Measurements from ENCODE around the gene CRYGS. TPM values are rescaled to one million over a fixed set of nuclear protein-coding genes. Genes with fewer than 3 reads are reported as not detected.
A peak's percentile ranks its signal among the peaks of the same experiment; 100 is the strongest.
"Not testable (repeated sequence)": the region's sequence is repeated elsewhere in the genome, so short reads cannot be mapped to it uniquely, and the experiment has no call there.

Gene CRYGS
- total RNA-seq, 2 experiments from 2014 or later = 3.5 to 7.0 TPM

DNA sequence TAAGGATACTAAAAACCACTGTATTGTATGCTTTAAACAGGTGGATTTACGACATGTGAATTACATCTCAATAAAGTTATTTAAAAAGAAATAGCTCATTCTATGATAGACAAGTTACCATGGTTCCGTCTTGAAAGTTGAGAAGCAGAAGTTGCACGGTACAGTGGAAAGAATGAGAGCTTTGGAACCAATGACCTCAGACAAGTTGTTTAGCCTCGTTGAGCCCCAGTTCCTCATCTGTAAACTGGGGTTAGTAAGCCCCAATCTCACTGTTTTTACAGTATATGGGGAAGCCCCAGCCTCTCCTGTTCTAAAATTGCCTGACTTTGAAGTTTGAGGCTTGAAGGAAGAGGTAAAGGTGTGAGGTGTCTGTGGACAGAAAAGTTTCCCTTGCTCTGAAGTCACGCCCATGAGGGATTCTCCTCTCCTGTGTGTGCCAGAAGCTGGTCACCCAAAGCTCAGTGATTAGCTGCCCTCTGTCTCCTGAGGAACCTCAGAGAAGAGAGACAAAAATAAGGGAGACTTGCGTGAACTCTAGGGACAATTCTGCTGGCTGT is 10.0 kb downstream of the CRYGS start:
- peaks cover 58% of the 10 kb centered on the region for H3K4me1 ChIP-seq (ENCODE audit: insufficient read depth, low read length, poor library complexity, severe bottlenecking)
- peak; percentile 81 for DNase-seq (ENCODE audit: low spot score)
- no TSS peak for BruUV-seq (replicated peaks)
- no peaks in the 10 kb centered on the region for H4K20me1 ChIP-seq (ENCODE audit: insufficient read depth, low read length)
- no peaks in the 10 kb centered on the region for H3K9me2 ChIP-seq (ENCODE audit: insufficient read depth, low read length)
- TF ChIP-seq, protein P1, sequence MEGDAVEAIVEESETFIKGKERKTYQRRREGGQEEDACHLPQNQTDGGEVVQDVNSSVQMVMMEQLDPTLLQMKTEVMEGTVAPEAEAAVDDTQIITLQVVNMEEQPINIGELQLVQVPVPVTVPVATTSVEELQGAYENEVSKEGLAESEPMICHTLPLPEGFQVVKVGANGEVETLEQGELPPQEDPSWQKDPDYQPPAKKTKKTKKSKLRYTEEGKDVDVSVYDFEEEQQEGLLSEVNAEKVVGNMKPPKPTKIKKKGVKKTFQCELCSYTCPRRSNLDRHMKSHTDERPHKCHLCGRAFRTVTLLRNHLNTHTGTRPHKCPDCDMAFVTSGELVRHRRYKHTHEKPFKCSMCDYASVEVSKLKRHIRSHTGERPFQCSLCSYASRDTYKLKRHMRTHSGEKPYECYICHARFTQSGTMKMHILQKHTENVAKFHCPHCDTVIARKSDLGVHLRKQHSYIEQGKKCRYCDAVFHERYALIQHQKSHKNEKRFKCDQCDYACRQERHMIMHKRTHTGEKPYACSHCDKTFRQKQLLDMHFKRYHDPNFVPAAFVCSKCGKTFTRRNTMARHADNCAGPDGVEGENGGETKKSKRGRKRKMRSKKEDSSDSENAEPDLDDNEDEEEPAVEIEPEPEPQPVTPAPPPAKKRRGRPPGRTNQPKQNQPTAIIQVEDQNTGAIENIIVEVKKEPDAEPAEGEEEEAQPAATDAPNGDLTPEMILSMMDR (conservative IDR thresholded peaks at IDR 0.05; ENCODE audit: low read length) = no peak
- TF ChIP-seq EZH2phosphoT487 (IDR thresholded peaks at IDR 0.05; ENCODE audit: borderline replicate concordance, low read depth, low read length) = no peak
- CTCF ChIA-PET (ENCODE audit: unreplicated experiment) = interaction anchor here (0.6 to 1.3 kb wide), 4 partner anchors 17 to 310 kb away, joined by 3 to 5 read pairs (median 4); partner anchors contain the start of gene TBCCD1
- no peaks in the 10 kb centered on the region for H3K9me3 ChIP-seq (ENCODE audit: low read length)
- intact Hi-C loops (cut with micrococcal nuclease; ENCODE audit: unreplicated experiment) = loop anchor here (5.0 to 10.0 kb wide), 2 partner anchors 379 to 597 kb away; partner anchors contain the start of gene TRA2B
- no peaks in the 10 kb centered on the region for H3K79me2 ChIP-seq (ENCODE audit: insufficient read depth, low read depth, low read length)
- peak overlapping the region; percentile 76 for H3K27ac ChIP-seq (ENCODE audit: low read depth, low read length, poor library complexity, severe bottlenecking)
- POLR2A ChIA-PET = interaction anchor here (0.7 to 4.7 kb wide), 13 partner anchors 7 to 526 kb away, joined by 3 to 38 read pairs (median 4); partner anchors contain the start of genes DNAJB11, EIF4A2 and TBCCD1
- H3K4me3 ChIP-seq (ENCODE audit: low read depth, low read length, poor library complexity, severe bottlenecking) = peak overlapping the region; percentile 20
- H2AFZ ChIP-seq (ENCODE audit: low read length) = peak overlapping the region; percentile 95
- no peaks in the 10 kb centered on the region for H3K36me3 ChIP-seq (ENCODE audit: insufficient read depth, low read length)
- peak overlapping the region; percentile 64 for H3K4me2 ChIP-seq (ENCODE audit: low read length)

DNA sequence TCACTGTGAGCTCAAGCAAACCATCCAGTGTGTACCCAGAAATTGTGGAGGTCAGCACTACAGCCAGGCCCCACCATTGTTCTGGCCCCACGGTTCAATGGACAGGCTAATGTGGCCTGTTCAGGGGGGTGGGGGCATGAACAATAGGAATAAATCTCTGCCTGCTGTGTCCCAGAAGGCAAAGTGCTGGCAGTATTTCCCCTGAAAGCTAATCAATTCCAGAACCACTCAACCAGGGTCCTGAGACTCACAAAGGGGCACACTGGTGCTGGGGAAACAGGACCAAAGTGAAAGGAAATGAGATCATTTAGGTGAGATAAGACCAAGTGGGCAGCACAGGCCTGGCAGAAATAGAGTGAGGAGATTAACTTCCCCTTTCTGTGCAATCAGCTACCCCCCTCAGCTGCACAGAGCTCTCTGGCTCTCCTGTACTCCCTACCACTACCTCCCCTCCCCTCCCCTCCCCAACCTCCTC is 11.5 kb downstream of the CRYGS start:
- no peaks in the 10 kb centered on the region for H3K9me2 ChIP-seq (ENCODE audit: insufficient read depth, low read length)

DNA sequence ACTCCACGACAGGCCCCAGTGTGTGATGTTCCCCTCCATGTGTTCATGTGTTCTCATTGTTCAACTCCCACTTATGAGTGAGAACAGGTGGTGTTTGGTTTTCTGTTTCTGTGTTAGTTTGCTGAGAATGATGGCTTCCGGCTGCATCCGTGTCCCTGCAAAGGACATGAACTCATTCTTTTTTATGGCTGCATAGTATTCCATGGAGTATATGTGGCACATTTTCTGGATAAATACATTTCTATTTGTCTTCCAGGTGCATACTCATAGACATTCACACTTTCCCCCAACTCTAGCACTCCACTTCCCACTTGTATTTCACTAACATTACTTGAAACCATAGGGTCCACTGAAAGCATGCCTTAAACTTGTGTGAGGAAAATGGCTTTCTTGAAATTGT is 12.5 kb downstream of the CRYGS start:
- ChIA-PET CTCF (ENCODE audit: unreplicated experiment) (interaction anchor here (1.6 kb wide), 1 partner anchor 14 kb away, joined by 6 read pairs; no protein-coding TSS in a partner anchor), POLR2A (interaction anchor here (1.5 to 4.7 kb wide), 2 partner anchors 13 to 24 kb away, joined by 3 to 38 read pairs; no protein-coding TSS in a partner anchor)
- H3K4me2 ChIP-seq (ENCODE audit: low read length) = peak overlapping the region; percentile 67; the same call in 1 of the 2 replicates
- not testable (repeated sequence) for H3K79me2 ChIP-seq (ENCODE audit: insufficient read depth, low read depth, low read length); H3K9me3 ChIP-seq (ENCODE audit: low read length); BruUV-seq (replicated peaks); DNase-seq (ENCODE audit: low spot score); H4K20me1 ChIP-seq (ENCODE audit: insufficient read depth, low read length); H2AFZ ChIP-seq (ENCODE audit: low read length); H3K36me3 ChIP-seq (ENCODE audit: insufficient read depth, low read length); H3K9me2 ChIP-seq (ENCODE audit: insufficient read depth, low read length); H3K4me3 ChIP-seq (ENCODE audit: low read depth, low read length, poor library complexity, severe bottlenecking)
- H3K4me1 ChIP-seq (ENCODE audit: insufficient read depth, low read length, poor library complexity, severe bottlenecking) = peaks cover 63% of the 10 kb centered on the region
- peak overlapping the region; percentile 76 for H3K27ac ChIP-seq (ENCODE audit: low read depth, low read length, poor library complexity, severe bottlenecking)
- intact Hi-C loops (cut with micrococcal nuclease; ENCODE audit: unreplicated experiment) = loop anchor here (5.0 to 10.0 kb wide), 2 partner anchors 377 to 594 kb away; partner anchors contain the start of gene TRA2B

More for the DNA sequence above, 11.5 kb downstream of the CRYGS start:
- Histone ChIP-seq H3K4me2 (ENCODE audit: low read length) (peak overlapping the region; percentile 67), H4K20me1 (ENCODE audit: insufficient read depth, low read length) (no peaks in the 10 kb centered on the region), H3K4me3 (ENCODE audit: low read depth, low read length, poor library complexity, severe bottlenecking) (peak overlapping the region; percentile 17), H2AFZ (ENCODE audit: low read length) (peak overlapping the region; percentile 74; the same call in 1 of the 2 replicates), H3K79me2 (ENCODE audit: insufficient read depth, low read depth, low read length) (no peaks in the 10 kb centered on the region), H3K9me3 (ENCODE audit: low read length) (no peaks in the 10 kb centered on the region), H3K27ac (ENCODE audit: low read depth, low read length, poor library complexity, severe bottlenecking) (peak overlapping the region; percentile 76), H3K4me1 (ENCODE audit: insufficient read depth, low read length, poor library complexity, severe bottlenecking) (peaks cover 63% of the 10 kb centered on the region), H3K36me3 (ENCODE audit: insufficient read depth, low read length) (no peaks in the 10 kb centered on the region; the same call in 1 of the 2 replicates)
- intact Hi-C loops (cut with micrococcal nuclease; ENCODE audit: unreplicated experiment) = loop anchor here (5.0 to 10.0 kb wide), 2 partner anchors 378 to 595 kb away; partner anchors contain the start of gene TRA2B
- ChIA-PET POLR2A (interaction anchor here (0.6 to 4.7 kb wide), 8 partner anchors 14 to 589 kb away, joined by 3 to 38 read pairs (median 4); partner anchors contain the start of genes DNAJB11 and TBCCD1), CTCF (ENCODE audit: unreplicated experiment) (interaction anchor here (0.5 to 1.6 kb wide), 4 partner anchors 8 to 278 kb away, joined by 3 to 6 read pairs (median 4); no protein-coding TSS in a partner anchor)
- peak; percentile 87 for DNase-seq (ENCODE audit: low spot score)
- TF ChIP-seq EZH2phosphoT487 (IDR thresholded peaks at IDR 0.05; ENCODE audit: borderline replicate concordance, low read depth, low read length) = no peak
- TF ChIP-seq, protein P1 (conservative IDR thresholded peaks at IDR 0.05; ENCODE audit: low read length) = no peak
- BruUV-seq (replicated peaks) = no TSS peak

Data from OCI-LY7 (cell line).